Activated naive CD4-positive, alpha-beta T cell treated with Interleukin-2 at 50 U/mL for 16 hours (primary cell): ENCODE results near the gene RBP3.
"Not testable (repeated sequence)": the region's sequence is repeated elsewhere in the genome, so short reads cannot be mapped to it uniquely, and the experiment has no call there.

ENCODE experiments used
- DNase-seq: peaks from one replicate; pipeline ENCODE4 v3.0.0-alpha.2; 2020

The RBP3 gene

GRCh38 chr10:47376522-47377220 lies 28.5 kb downstream of the RBP3 start:
- no peak for DNase-seq

DNA sequence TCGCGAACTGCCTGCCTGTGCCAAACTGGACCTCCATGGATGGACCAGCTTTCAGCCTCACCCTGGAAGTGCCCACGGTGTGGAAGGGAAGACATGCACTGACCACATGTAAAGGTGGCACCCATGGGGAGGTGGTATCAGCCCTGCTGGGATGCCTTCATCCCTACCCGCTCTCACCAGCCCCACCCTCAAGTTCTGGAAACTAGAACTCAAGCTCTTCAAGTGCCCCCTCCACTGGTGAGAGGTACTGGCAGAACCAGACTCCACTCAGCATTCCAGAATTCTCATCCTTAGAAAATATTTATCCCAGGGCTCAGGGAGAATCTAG lies 30.0 kb downstream of the RBP3 start:
- no peak for DNase-seq

DNA sequence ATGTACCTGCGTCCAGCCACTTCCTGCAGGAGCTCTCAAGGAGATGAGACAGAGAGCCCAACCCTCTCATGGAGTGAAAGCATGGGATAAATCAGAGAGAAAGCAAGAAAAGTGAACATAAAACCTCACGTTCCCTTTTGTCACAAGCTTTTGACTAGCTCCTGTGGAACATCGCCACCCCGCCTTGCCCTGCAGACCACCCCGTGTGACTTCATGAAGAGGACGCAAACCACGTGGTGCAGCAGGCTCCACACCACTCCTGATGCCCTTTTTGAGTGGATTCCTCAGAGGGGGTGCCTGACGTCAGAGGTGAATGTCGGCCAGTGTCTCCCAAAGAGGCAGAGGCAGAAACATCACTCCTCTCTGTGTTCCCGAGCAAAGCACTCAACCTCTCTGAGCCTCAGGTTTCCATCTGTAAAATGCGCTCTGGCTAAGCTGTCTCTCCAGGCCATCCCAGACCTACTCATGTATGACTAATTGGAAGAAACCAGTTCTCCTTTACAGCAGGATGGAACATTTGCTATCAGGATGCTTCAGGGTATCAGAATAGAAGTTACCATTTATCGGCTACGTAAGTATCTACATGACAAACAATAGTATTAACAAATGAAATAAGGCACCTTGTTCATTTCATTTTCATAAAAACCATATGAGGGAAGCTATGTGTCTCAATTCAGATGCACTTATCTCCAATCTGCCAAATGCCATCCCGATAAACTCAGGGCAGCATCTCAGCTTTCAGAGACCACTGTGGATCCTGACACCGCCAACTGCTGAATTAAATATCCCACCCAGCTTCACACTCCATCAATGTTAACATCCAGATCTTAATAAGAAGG lies 30.7 kb downstream of the RBP3 start:
- no peak for DNase-seq

GRCh38 chr10:47379445-47379785 lies 31.3 kb downstream of the RBP3 start:
- no peak for DNase-seq

DNA sequence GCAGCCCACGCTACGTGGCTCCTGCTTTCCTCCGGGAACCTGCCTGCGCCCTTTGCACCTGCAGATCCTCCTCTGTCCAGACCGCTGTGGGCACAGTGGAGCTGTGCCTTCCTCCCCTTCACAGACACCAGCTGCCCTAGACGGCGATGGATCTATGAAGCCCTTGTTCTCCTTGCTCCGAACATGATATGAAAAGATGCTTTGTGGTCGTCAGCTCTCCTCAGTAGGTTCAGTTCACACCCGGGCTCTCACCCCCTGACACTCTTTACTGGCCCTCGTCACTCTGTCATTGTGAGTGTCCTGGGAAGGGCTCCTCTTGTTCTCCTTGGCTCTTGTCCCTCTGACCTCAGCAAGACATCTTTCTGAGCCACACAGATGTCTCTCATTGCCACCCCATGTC lies 31.7 kb downstream of the RBP3 start:
- no peak for DNase-seq

DNA sequence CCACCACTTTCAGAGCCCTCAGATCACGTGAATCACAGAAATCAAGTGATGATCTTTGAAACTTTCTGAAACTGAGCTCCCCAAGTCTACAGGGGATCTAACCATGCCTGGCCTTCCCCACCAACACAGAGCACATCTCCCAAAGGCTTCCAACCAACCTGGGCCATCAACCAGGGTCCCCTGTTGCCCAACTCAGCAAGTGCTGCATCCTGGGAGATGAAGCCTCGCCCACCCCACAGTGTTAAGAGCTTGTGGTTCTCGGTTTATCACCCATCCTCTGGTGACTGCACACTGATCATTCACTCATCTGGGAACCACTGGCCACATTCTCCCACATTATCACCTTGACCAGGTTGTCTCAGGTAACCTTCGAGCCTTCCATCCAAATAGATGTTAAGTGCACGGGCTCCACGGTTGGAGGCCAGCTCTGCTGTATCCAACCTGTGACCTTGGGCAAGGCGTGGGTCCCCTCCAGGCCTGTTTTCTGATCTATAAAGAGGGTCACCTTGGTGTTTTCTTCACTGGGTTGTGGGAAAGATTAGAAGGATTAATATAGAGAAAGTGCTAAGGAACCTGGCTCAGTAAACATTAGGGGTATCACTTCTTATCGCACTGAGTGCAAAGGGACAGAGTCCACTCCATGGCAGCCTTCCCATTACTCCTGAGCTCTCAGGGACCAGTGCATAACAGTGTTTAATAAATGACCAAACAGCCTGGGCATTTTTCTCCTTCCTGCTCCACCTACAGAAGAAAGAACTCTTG lies 32.4 kb downstream of the RBP3 start:
- DNase-seq, result no peak

GRCh38 chr10:47381103-47381395 lies 32.9 kb downstream of the RBP3 start:
- DNase-seq, result no peak

DNA sequence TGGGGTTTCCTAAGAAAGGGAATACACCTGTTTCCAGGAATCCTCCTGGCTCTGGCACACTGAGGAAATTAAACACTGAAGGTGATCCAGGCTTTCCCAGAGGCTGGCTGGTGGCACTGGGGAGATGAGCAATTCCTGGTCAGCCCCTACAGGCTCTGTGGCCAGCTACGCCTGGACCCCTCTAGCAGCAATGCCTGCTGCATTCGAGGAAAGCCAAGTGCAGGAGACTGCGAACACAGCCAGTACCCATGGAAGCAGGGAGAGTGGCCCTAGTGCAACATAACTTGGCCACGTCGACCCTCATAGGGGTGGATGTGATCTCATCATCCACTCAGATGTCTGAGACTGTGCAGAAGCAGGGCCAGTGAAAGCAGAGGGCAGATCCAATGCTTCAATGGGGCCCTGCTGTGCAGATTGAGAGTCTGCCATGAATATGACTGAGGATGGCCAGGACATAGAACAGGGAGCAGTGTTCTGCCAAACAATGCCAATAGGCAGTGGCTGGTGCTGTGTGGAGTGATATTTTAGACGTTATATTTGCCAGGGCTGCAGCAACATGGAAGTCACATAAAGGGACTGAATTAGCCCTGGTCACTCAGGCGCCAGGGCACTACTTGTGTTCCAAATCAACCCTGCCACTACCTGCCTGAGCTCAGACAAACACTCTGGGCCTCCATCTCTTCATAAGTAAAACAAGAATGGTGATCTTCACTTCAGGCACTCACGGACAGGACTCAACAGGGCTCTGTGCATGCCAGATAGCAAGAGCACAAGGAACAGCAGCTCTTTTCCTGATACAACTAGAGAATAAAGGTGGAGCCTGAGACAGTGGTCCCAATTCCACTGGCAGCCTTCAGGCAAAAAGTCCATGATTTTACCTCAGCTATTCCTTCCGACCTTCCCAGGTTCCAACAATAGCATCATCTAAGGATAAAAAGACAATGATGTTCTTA lies 33.5 kb downstream of the RBP3 start:
- no peak for DNase-seq

GRCh38 chr10:47383261-47384147 lies 35.3 kb downstream of the RBP3 start:
- DNase-seq, result no peak

DNA sequence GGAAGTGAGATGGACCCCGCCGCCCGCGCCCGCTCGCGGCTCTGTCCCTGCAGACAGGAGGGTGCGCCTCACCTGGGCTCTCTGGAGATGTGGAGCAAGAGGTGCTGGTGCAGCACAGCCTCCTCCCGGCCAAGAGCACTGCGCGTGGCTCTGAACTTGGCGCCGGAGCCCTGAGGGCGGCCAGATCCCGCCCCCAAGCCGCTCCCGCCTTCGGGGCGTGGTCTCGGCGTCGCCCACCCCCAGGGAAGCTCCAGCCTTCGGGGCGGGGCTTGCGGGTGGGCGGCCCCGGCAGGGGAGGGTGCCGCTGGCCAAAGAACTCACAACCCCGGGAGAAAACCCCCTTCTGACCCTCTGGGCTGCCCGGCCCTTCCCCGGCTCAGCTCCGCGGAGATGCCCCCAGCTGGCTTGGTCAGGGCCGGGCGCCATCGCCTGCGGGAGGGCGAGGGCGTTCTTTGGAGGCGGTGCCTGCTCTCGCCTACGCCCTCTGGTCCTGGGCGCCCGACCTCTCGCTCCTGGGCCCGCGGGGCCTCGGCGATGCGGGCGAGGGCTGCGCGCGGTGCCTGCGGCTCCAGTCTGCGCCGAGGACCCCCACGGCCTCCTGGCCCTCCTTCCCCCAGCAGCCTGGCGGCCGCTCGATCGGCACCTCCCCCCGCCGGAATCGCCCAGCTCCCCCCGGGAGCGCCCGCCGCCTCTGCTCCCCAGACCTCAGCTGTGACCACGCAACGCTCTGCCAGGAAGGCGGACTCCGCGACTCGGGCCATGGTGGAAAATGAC lies 36.2 kb downstream of the RBP3 start, which contains the start of gene ZNF488:
Gene ZNF488, minus strand, starts transcription at position 146 of the 774 bp plus-strand sequence. CDS start 15,464 bp downstream, outside the sequence.
- DNase-seq, result peak; percentile 71

DNA sequence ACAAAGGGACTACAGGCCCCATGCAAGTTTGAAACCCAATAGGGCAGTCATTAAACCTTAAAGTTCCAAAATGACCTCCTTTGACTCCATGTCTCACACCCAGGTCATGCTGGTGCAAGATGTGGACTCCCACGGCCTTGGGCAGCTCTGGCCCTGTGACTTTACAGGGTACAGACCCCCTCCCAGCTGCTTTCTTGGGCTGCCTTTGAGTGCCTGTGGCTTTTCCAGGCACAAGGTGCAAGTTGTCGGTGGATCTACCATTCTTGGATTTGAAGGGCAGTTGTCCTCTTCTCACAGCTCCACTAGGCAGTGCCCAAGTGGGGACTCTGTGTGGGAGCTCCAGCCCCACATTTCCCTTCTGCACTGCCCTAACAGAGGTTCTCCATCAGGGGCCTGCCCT lies 37.9 kb downstream of the RBP3 start:
- not testable (repeated sequence) for DNase-seq

DNA sequence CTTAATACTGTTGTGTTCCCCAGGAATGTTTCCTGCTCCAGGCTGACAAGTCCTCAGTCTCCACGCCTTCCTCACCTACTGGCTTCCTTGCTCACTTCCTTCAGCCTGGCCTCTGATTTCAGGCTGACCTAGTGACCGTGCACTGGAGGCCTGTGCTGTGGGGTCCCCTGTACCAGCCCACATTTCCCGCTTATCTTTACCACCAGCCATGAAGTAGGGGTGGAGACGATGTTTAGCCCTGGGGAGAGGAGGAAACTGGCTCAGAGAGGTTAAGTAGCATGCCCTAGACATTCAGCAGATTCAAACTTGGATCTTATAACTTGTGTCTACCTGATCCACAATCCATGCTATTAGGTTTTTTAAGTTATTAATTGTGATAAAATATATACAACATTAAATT lies 40.7 kb downstream of the RBP3 start:
- no peak for DNase-seq

DNA sequence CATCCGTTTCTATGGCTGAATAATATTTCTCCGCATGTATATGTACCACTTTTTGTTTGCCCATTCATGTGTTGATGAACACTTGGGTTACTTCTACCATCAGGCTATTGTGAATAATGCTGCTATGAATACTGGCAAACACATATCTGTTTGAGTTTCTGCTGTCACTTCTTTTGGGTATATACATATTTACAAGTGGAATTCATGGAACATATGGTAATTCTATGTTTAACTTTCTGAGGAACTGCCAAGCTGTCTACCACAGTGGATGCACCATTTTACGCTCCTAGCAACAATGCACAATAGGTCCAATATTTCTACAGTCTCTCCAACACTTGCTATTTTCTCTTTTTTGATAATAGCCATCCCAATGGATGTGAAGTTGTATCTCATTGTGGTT lies 41.5 kb downstream of the RBP3 start:
- no peak for DNase-seq

GRCh38 chr10:47396311-47396717 lies 48.2 kb downstream of the RBP3 start:
- no peak for DNase-seq

DNA sequence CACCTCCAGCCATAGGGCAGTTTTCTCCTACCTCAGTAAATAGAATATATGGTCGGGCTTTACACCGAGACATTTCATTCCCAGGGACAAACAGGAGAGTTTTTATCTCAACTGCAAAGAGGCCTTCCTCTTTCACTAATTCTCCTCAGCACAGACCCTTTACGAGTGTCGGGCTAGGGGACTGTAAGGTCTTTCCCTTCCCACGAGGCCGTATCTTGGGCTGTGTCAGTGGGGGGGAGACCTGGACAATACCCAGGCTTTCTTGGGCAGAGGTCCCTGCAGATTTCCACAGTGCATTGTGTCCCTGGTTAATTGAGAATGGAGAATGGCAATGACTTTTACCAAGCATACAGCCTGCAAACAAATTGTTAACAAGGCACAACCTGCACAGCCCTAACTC lies 49.1 kb downstream of the RBP3 start:
- DNase-seq, result no peak

DNA sequence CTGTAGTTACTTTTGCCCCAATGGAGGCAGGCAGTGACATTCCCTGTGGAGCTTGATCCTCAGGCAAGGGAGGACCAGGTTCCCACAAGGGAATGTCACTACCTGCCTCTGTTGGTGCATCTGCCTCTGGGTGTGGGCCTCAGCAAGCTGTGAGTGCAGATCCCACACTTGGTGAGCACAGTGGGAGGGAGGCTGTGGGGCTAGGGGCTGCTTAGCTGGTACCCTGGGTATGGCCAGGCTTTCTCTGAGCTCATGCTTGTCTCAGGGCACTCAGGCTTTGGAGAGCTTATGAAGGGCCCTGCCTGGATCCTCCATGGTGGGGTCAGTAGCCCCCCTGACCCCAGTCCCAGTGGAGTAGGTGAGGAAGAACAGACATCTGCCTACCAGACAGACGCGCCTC lies 52.1 kb downstream of the RBP3 start:
- no peak for DNase-seq

- no peak for DNase-seq
Observed at GRCh38 chr10:47400786-47401185, 52.6 kb downstream of the RBP3 start.

GRCh38 chr10:47401210-47401609 lies 53.0 kb downstream of the RBP3 start:
- DNase-seq, result no peak

DNA sequence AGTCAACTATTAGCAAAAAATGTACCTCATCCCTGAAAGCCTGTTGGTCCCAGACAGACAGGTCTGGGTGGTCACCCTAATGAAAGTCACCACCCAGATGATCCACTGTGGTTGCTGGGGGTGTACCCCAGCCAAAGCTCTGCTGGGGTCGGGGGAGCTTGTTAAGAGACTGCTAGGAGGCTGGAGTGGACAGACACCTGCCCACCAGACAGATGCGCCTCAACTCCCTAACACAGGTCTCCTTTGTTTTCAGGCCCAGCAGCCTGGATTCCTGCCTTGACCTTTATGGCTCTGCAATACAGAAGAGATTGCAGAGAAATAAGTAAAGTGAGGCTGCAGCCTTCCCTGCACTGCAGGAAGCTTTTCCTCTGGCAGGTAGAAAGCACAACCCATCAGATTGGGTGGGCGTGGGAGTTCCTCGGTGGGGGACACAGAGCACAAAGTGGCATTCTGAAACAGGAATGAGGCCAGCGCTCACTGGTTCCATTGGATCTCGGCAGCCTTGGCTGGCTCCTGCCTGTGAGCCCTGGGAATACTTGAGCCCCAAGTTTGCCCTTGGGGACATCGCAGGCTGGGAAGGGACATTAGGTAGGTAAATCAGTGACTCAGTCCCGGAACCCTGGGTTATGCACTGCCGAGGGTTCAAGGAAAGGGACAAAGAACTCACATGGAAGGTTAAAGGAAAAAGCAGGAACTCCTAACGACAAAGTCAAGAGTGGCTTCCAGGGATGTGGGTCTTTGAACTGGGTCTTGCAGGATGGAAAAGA lies 53.9 kb downstream of the RBP3 start:
- no peak for DNase-seq

- no peak for DNase-seq
Observed at GRCh38 chr10:47402641-47403301, 54.6 kb downstream of the RBP3 start.
